Endothelial cell (in vitro differentiated cells): ENCODE results near the gene SRRT. TPM values are rescaled to one million over a fixed set of nuclear protein-coding genes. Genes with fewer than 3 reads are reported as not detected.

Experiments
- DNase-seq: peaks from one replicate; pipeline ENCODE4 v3.0.0; 2021; ENCODE audit warnings: low spot score
- H3K27ac Mint-ChIP-seq: one replicate; pipeline ENCODE4 v1.8.0; 2021; ENCODE audit warnings: mixed read lengths, inconsistent platforms; ENCODE audit not compliant: unreplicated experiment
- H3K27me3 Mint-ChIP-seq: one replicate; pipeline ENCODE4 v1.8.0; 2021; ENCODE audit warnings: mild to moderate bottlenecking, moderate library complexity, mixed read lengths, inconsistent platforms; ENCODE audit not compliant: unreplicated experiment
- H3K36me3 Mint-ChIP-seq: one replicate; pipeline ENCODE4 v1.8.0; 2021; ENCODE audit warnings: mild to moderate bottlenecking, low read depth, mixed read lengths, inconsistent platforms; ENCODE audit not compliant: unreplicated experiment
- H3K4me1 Mint-ChIP-seq: one replicate; pipeline ENCODE4 v1.8.0; 2021; ENCODE audit warnings: mild to moderate bottlenecking, mixed read lengths, inconsistent platforms; ENCODE audit not compliant: unreplicated experiment
- H3K4me3 Mint-ChIP-seq: one replicate; pipeline ENCODE4 v1.8.0; 2021; ENCODE audit warnings: mild to moderate bottlenecking, mixed read lengths, inconsistent platforms; ENCODE audit not compliant: unreplicated experiment
- H3K9me3 Mint-ChIP-seq: one replicate; pipeline ENCODE4 v1.8.0; 2021; ENCODE audit warnings: mixed read lengths, inconsistent platforms; ENCODE audit not compliant: unreplicated experiment
- CTCF ChIP-seq: fragments of 200-600 bp; sonication (generic); IDR thresholded peaks from one replicate; pipeline ENCODE4 v1.5.0; 2021; ENCODE audit warnings: antibody characterized with exemption; ENCODE audit not compliant: unreplicated experiment
- total RNA-seq: library from RNA; stranded (reverse); fragmentation: NEBNext Ultra II Directional; extraction: Animal tissue kit (Norgen Biotek cat#: 25700); gene quantifications from one replicate; pipeline ENCODE4 v1.2.1, GENCODE V29; 2021; ENCODE audit not compliant: unreplicated experiment

The SRRT gene
- total RNA-seq, 1 donor from 2014 or later = 173 TPM

DNA sequence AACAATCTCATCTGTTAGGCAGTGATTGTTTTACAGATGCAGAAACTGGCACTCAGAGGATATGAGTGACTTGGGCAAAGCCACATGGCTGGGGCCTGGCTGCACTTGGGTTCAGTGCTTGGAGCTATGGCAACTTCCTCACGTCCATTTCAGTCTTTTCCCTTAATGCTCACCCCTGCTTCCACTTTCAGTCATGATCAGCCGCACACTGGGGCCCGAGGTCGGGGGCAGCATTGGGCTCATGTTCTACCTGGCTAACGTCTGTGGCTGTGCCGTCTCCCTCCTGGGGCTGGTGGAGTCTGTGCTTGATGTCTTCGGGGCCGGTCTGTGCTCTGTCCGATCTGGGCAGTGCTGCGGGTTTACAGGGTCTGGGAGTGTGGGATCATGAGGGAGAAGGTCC, 19.4 kb upstream of the SRRT start:
- Mint-ChIP-seq H3K27ac (no peak overlapping the region), H3K4me1 (peaks cover 16% of the 10 kb centered on the region), H3K27me3 (peaks cover 15% of the 10 kb centered on the region), H3K9me3 (no peaks in the 10 kb centered on the region), H3K36me3 (peaks cover 10% of the 10 kb centered on the region), H3K4me3 (peak overlapping the region; percentile 54)
- no peak for DNase-seq
- no peak for TF ChIP-seq CTCF

DNA sequence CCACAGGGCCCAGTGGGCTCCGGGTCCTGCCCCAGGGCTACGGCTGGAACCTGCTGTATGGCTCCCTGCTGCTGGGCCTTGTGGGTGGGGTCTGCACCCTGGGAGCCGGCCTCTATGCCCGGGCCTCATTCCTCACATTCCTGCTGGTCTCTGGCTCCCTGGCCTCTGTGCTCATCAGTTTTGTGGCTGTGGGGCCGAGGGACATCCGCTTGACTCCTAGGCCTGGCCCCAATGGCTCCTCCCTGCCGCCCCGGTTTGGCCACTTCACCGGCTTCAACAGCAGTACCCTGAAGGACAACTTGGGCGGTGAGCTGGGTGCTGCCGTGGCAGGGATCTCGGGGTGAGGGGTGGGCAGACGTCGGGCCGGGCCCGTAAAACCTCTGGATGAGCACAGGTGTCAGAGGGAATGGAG, 18.0 kb upstream of the SRRT start:
- H3K27ac Mint-ChIP-seq = no peak overlapping the region
- peaks cover 15% of the 10 kb centered on the region for H3K36me3 Mint-ChIP-seq
- H3K9me3 Mint-ChIP-seq = no peaks in the 10 kb centered on the region
- peaks cover 12% of the 10 kb centered on the region for H3K4me1 Mint-ChIP-seq
- no peak overlapping the region for H3K4me3 Mint-ChIP-seq
- DNase-seq = no peak
- H3K27me3 Mint-ChIP-seq = peaks cover 12% of the 10 kb centered on the region
- TF ChIP-seq CTCF = no peak

DNA sequence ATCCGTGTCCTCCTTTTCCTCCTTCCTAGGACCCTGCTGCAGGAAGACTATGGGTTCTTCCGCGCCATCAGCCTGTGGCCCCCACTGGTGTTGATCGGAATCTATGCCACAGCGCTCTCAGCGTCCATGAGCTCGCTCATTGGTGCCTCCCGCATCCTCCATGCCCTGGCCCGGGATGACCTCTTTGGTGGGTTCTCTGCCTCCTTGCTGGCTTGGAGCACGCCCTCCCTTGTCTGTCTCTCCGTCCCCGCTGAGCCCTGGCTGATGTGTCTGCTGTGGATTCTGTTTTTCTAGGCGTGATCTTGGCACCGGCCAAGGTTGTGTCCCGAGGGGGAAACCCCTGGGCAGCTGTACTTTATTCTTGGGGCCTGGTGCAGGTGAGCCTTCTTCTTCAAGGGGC, 15.0 kb upstream of the SRRT start:
- no peak overlapping the region for H3K27ac Mint-ChIP-seq

DNA sequence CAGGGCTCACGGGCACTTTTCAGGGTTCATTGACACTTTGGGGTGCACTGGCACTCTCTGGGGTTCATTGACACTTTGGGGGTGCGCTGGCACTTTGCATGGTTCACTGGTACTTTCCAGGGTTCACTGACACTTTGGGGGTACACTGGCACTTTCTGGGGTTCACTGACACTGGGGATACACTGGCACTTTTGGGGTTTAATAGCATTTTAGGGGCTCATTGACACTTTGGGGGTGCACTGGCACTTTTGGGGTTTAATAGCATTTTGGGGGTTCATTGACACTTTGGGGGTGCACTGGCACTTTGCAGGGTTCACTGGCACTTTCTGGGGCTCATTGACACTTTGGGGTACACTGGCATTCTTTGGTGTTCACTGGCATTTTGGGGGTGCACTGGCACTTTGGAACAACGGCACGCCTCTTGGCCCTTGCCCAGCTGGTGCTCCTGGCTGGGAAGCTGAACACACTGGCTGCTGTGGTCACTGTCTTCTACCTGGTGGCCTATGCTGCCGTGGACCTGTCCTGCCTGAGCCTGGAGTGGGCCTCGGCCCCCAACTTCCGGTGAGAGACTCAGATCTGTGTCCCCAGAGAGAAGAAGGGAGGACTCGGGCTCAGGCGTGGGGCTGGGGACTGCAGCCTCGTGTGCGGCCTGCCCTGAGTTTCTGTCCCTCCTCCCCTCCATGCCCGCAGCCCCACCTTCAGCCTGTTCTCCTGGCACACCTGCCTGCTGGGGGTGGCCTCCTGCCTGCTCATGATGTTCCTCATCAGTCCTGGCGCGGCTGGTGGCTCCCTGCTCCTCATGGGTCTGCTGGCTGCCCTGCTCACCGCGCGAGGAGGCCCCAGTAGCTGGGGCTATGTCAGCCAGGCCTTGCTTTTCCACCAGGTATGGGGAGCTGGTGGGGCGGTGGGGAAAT, 13.9 kb upstream of the SRRT start:
- TF ChIP-seq CTCF = no peak
- DNase-seq = no peak
- Mint-ChIP-seq H3K27me3 (peaks cover 9% of the 10 kb centered on the region), H3K9me3 (no peaks in the 10 kb centered on the region), H3K4me1 (no peaks in the 10 kb centered on the region), H3K4me3 (peak overlapping the region; percentile 24), H3K36me3 (peaks cover 25% of the 10 kb centered on the region), H3K27ac (no peak overlapping the region)

More for the DNA sequence above, 15.0 kb upstream of the SRRT start:
- TF ChIP-seq CTCF = no peak
- no peak for DNase-seq
- Mint-ChIP-seq H3K4me3 (peak overlapping the region; percentile 4), H3K27me3 (peaks cover 13% of the 10 kb centered on the region), H3K4me1 (peaks cover 4% of the 10 kb centered on the region), H3K36me3 (peaks cover 27% of the 10 kb centered on the region), H3K9me3 (no peaks in the 10 kb centered on the region)

- Mint-ChIP-seq H3K9me3 (no peaks in the 10 kb centered on the region), H3K27me3 (peaks cover 9% of the 10 kb centered on the region), H3K36me3 (peaks cover 24% of the 10 kb centered on the region), H3K27ac (no peak overlapping the region), H3K4me1 (no peaks in the 10 kb centered on the region), H3K4me3 (no peak overlapping the region)
- TF ChIP-seq CTCF = no peak
- no peak for DNase-seq
Measured at GRCh38 chr7:100861616-100861985, 13.3 kb upstream of the SRRT start.
